Measurements from ENCODE around the gene NLGN4X. TPM values are rescaled to one million over a fixed set of nuclear protein-coding genes. Genes with fewer than 3 reads are reported as not detected.

NLGN4X gene
- polyA plus RNA-seq, 1 of the 3 experiments (the other 2 are of a cell fraction) = 0.05 TPM

GRCh38 chrX:6159468-6159867 lies 69.2 kb downstream of the NLGN4X start:
- no peaks in the 10 kb centered on the region for H3K4me1 ChIP-seq (ENCODE audit: control insufficient read depth in 1 of 2, insufficient read depth in 2 of 2, low read depth in 1 of 2, low read length in 1 of 2)
- no peak overlapping the region for H3K27ac ChIP-seq (ENCODE audit: low read depth in 2 of 2, low read length in 1 of 2)
- no peaks in the 10 kb centered on the region for H4K20me1 ChIP-seq (ENCODE audit: insufficient read depth)
- no peaks in the 10 kb centered on the region for H3K27me3 ChIP-seq (ENCODE audit: insufficient read depth)
- no peak for DNase-seq
- no peaks in the 10 kb centered on the region for H3F3A ChIP-seq (replicated peaks; ENCODE audit: insufficient read depth)
- no peak overlapping the region for H3K4me3 ChIP-seq (ENCODE audit: low read depth in 2 of 2, low read length in 1 of 2)
- H3K36me3 ChIP-seq (replicated peaks in 1 of 2; ENCODE audit: control insufficient read depth in 1 of 2, insufficient read depth in 2 of 2, low read length in 1 of 2) = no peaks in the 10 kb centered on the region
- H3K79me2 ChIP-seq (ENCODE audit: insufficient read depth) = no peaks in the 10 kb centered on the region
- no peaks in the 10 kb centered on the region for H3K9me3 ChIP-seq
- TF ChIP-seq, protein P1, sequence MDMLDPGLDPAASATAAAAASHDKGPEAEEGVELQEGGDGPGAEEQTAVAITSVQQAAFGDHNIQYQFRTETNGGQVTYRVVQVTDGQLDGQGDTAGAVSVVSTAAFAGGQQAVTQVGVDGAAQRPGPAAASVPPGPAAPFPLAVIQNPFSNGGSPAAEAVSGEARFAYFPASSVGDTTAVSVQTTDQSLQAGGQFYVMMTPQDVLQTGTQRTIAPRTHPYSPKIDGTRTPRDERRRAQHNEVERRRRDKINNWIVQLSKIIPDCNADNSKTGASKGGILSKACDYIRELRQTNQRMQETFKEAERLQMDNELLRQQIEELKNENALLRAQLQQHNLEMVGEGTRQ (IDR thresholded peaks at IDR 0.05; ENCODE audit: borderline replicate concordance, low read depth, low read length) = no peak
- TF ChIP-seq JUND (IDR thresholded peaks at IDR 0.05) = no peak
- TF ChIP-seq GATA2 (CRISPR knock-in tag; IDR thresholded peaks at IDR 0.05) = no peak
- no peak for TF ChIP-seq ELF1 (IDR thresholded peaks at IDR 0.05)
- TF ChIP-seq POLR2AphosphoS5 (IDR thresholded peaks at IDR 0.05; ENCODE audit: low read depth, low read length) = no peak
- no peak for TF ChIP-seq SIN3A (IDR thresholded peaks at IDR 0.05; ENCODE audit: borderline replicate concordance, low read depth, low read length)
- WGBS (ENCODE audit: low lambda C conversion rate) = 20% methylated on average over 5 of the region's 5 CpGs
- H3K9me2 ChIP-seq = no peaks in the 10 kb centered on the region
- CTCF ChIA-PET = no interaction called here
- no peak overlapping the region for H3K9ac ChIP-seq
- no peak overlapping the region for H3K4me2 ChIP-seq
- H2AFZ ChIP-seq (ENCODE audit: low read depth) = no peak overlapping the region
- POLR2A ChIA-PET = no interaction called here

- DNase-seq = no peak
- Histone ChIP-seq H3K9me3 (0 out of 2 replicates have a peak, but pooled peaks cover 4% of the 10 kb centered on the region), H3K4me2 (no peak overlapping the region), H3K4me1 (ENCODE audit: control insufficient read depth in 1 of 2, insufficient read depth in 2 of 2, low read depth in 1 of 2, low read length in 1 of 2) (no peaks in the 10 kb centered on the region; a peak in 2 of 4 replicates), H3K4me3 (ENCODE audit: low read depth in 2 of 2, low read length in 1 of 2) (no peak overlapping the region), H3K36me3 (replicated peaks in 1 of 2; ENCODE audit: control insufficient read depth in 1 of 2, insufficient read depth in 2 of 2, low read length in 1 of 2) (no peaks in the 10 kb centered on the region), H3K79me2 (ENCODE audit: insufficient read depth) (no peaks in the 10 kb centered on the region), H3K9me2 (no peaks in the 10 kb centered on the region), H3F3A (replicated peaks; ENCODE audit: insufficient read depth) (no peaks in the 10 kb centered on the region), H3K27ac (ENCODE audit: low read depth in 2 of 2, low read length in 1 of 2) (no peak overlapping the region), H2AFZ (ENCODE audit: low read depth) (no peak overlapping the region), H4K20me1 (ENCODE audit: insufficient read depth) (no peaks in the 10 kb centered on the region), H3K9ac (no peak overlapping the region), H3K27me3 (ENCODE audit: insufficient read depth) (no peaks in the 10 kb centered on the region)
- POLR2A ChIA-PET = no interaction called here
- CTCF ChIA-PET = no interaction called here
- WGBS (ENCODE audit: low lambda C conversion rate) = 10% methylated on average over 5 of the region's 5 CpGs
- TF ChIP-seq TEAD4 (IDR thresholded peaks at IDR 0.05; ENCODE audit: borderline replicate concordance, insufficient read depth) = no peak
- no peak for TF ChIP-seq ELF1 (IDR thresholded peaks at IDR 0.05)
- TF ChIP-seq EZH2phosphoT487 (IDR thresholded peaks at IDR 0.05; ENCODE audit: borderline replicate concordance, low read depth) = no peak
- TF ChIP-seq SMC3 (IDR thresholded peaks at IDR 0.05; ENCODE audit: low read depth, low read length) = no peak
- no peak for TF ChIP-seq JUND (IDR thresholded peaks at IDR 0.05)
- no peak for TF ChIP-seq RFX5 (IDR thresholded peaks at IDR 0.05; ENCODE audit: low read length)
- no peak for TF ChIP-seq RAD21 (IDR thresholded peaks at IDR 0.05; ENCODE audit: low read length)
- TF ChIP-seq REST (IDR thresholded peaks at IDR 0.05; ENCODE audit: low read depth, low read length) = no peak
- TF ChIP-seq RCOR1 (IDR thresholded peaks at IDR 0.05; ENCODE audit: low read length) = no peak
- TF ChIP-seq USF1 (IDR thresholded peaks at IDR 0.05; ENCODE audit: borderline replicate concordance, low read depth) = no peak
- no peak for TF ChIP-seq YY1 (IDR thresholded peaks at IDR 0.05; ENCODE audit: low read depth)
- no peak for TF ChIP-seq MAX (IDR thresholded peaks at IDR 0.05; ENCODE audit: low read depth)
- TF ChIP-seq, protein P2, sequence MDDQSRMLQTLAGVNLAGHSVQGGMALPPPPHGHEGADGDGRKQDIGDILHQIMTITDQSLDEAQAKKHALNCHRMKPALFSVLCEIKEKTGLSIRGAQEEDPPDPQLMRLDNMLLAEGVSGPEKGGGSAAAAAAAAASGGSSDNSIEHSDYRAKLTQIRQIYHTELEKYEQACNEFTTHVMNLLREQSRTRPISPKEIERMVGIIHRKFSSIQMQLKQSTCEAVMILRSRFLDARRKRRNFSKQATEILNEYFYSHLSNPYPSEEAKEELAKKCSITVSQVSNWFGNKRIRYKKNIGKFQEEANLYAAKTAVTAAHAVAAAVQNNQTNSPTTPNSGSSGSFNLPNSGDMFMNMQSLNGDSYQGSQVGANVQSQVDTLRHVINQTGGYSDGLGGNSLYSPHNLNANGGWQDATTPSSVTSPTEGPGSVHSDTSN (IDR thresholded peaks at IDR 0.05) = no peak
- TF ChIP-seq, protein P1 (IDR thresholded peaks at IDR 0.05; ENCODE audit: borderline replicate concordance, low read depth, low read length) = no peak
- TF ChIP-seq GABPA (IDR thresholded peaks at IDR 0.05; ENCODE audit: low read depth) = no peak
- TF ChIP-seq CHD2 (IDR thresholded peaks at IDR 0.05; ENCODE audit: low read length, partially characterized antibody) = no peak
- TF ChIP-seq GATA2 (CRISPR knock-in tag; IDR thresholded peaks at IDR 0.05) = no peak
Measured at GRCh38 chrX:6151971-6152370, 76.7 kb downstream of the NLGN4X start.

Data from SK-N-SH (cell line).